K562 (cell line): ENCODE results near the gene LIF. TPM values are rescaled to one million over a fixed set of nuclear protein-coding genes. Genes with fewer than 3 reads are reported as not detected.

Source experiments
- CBFA2T2 ChIP-seq: fragments of 450-650 bp; conservative IDR thresholded peaks from 2 replicates; pipeline ENCODE4 v1.6.1; 2017; ENCODE audit warnings: mild to moderate bottlenecking
- CBX5 ChIP-seq: IDR thresholded peaks from 2 replicates; pipeline ENCODE4 v1.6.1; 2014; ENCODE audit warnings: low read depth, borderline replicate concordance
- EZH2 ChIP-seq: IDR thresholded peaks from 2 replicates; pipeline ENCODE4 v1.6.1; 2012; ENCODE audit warnings: low read depth, mild to moderate bottlenecking, inconsistent platforms, low read length, borderline replicate concordance
- FOS ChIP-seq: IDR thresholded peaks from 3 replicates; pipeline ENCODE4 v1.6.1; 2011; ENCODE audit not compliant: insufficient read length; ENCODE audit errors: extremely low read depth
- FOXO4 ChIP-seq: fragments of 450-650 bp; formaldehyde crosslinking; IDR thresholded peaks from 2 replicates; pipeline ENCODE4 v1.4.0; 2020; ENCODE audit warnings: mild to moderate bottlenecking, moderate library complexity
- GTF2E2 ChIP-seq: fragments of 200-800 bp; sonication (Bioruptor generic); IDR thresholded peaks from 2 replicates; pipeline ENCODE4 v1.6.1; 2016; ENCODE audit warnings: missing genetic modification characterization, missing compliant biosample characterization
- GTF2F1 ChIP-seq: IDR thresholded peaks from 2 replicates; pipeline ENCODE4 v1.6.1; 2011; ENCODE audit warnings: low read depth, low read length, improper control_type of control experiment
- HDAC8 ChIP-seq: fragments of 450-650 bp; IDR thresholded peaks from 2 replicates; pipeline ENCODE4 v1.6.1; 2016; ENCODE audit warnings: mild to moderate bottlenecking, missing genetic modification characterization, moderate library complexity, missing compliant biosample characterization
- HDGF ChIP-seq: fragments of 450-650 bp; IDR thresholded peaks from 2 replicates; pipeline ENCODE4 v1.6.1; 2016
- KDM5B ChIP-seq: fragments of 200-600 bp; sonication (generic); IDR thresholded peaks from 2 replicates; pipeline ENCODE4 v1.6.1; 2012; ENCODE audit warnings: low read depth, mild to moderate bottlenecking, moderate library complexity, low read length, control low read depth, inconsistent platforms; ENCODE audit not compliant: insufficient replicate concordance
- MAX ChIP-seq: sonication (generic); formaldehyde crosslinking; IDR thresholded peaks from 2 replicates; pipeline ENCODE4 v1.9.0; 2022; ENCODE audit warnings: mild to moderate bottlenecking, missing genetic modification reagents
- MNT ChIP-seq, 2 experiments: fragments of 450-650 bp; conservative IDR thresholded peaks; 2 replicates each; pipeline ENCODE4 v1.6.1; 2017; ENCODE audit warnings: mild to moderate bottlenecking in 2 of 2, moderate library complexity in 2 of 2
- MTA1 ChIP-seq: fragments of 450-650 bp; IDR thresholded peaks from 2 replicates; pipeline ENCODE4 v1.6.1; 2017; ENCODE audit warnings: borderline replicate concordance
- NCOA6 ChIP-seq: fragments of 450-650 bp; IDR thresholded peaks from 2 replicates; pipeline ENCODE4 v1.6.1; 2017; ENCODE audit warnings: mild to moderate bottlenecking
- NR2F6 ChIP-seq: fragments of 450-650 bp; formaldehyde crosslinking; IDR thresholded peaks from 2 replicates; pipeline ENCODE4 v1.4.0; 2020; ENCODE audit warnings: mild to moderate bottlenecking
- PHF20 ChIP-seq: fragments of 450-650 bp; IDR thresholded peaks from 2 replicates; pipeline ENCODE4 v1.6.1; 2018; ENCODE audit not compliant: partially characterized antibody
- PHF21A ChIP-seq: fragments of 450-650 bp; IDR thresholded peaks from 2 replicates; pipeline ENCODE4 v1.6.1; 2017; ENCODE audit warnings: low read depth, borderline replicate concordance
- RBFOX2 ChIP-seq: fragments of 200-400 bp; formaldehyde crosslinking; IDR thresholded peaks from 2 replicates; pipeline ENCODE4 v1.6.1; 2017; ENCODE audit warnings: low read depth, mild to moderate bottlenecking, low read length, moderate library complexity
- RNF2 ChIP-seq: sonication (generic); IDR thresholded peaks from 2 replicates; pipeline ENCODE4 v1.6.1; 2016
- SMARCA5 ChIP-seq: fragments of 450-650 bp; IDR thresholded peaks from 2 replicates; pipeline ENCODE4 v1.6.1; 2016
- SMC3 ChIP-seq: conservative IDR thresholded peaks from 2 replicates; pipeline ENCODE4 v1.6.1; 2011; ENCODE audit warnings: low read depth, low read length, improper control_type of control experiment; ENCODE audit not compliant: insufficient read depth
- ZBED1 ChIP-seq: IDR thresholded peaks from 2 replicates; pipeline ENCODE4 v1.6.1; 2014
- ZFPM2 ChIP-seq: fragments of 250-450 bp; sonication (Bioruptor Pico); IDR thresholded peaks from 2 replicates; pipeline ENCODE4 v1.5.1; 2022; ENCODE audit warnings: mild to moderate bottlenecking
- ZNF140 ChIP-seq: fragments of 250-450 bp; sonication (Bioruptor Pico); IDR thresholded peaks from 2 replicates; pipeline ENCODE4 v1.8.0; 2021; ENCODE audit warnings: moderate library complexity, mild to moderate bottlenecking, inconsistent platforms
- ZNF175 ChIP-seq: fragments of 200-800 bp; sonication (Bioruptor generic); IDR thresholded peaks from 2 replicates; pipeline ENCODE4 v1.6.1; 2016; ENCODE audit warnings: low read depth, mild to moderate bottlenecking, missing genetic modification characterization, missing compliant biosample characterization
- ZNF217 ChIP-seq: sonication (generic); formaldehyde crosslinking; IDR thresholded peaks from 2 replicates; pipeline ENCODE4 v1.8.0; 2022; ENCODE audit warnings: mild to moderate bottlenecking, missing genetic modification reagents
- ZNF24 ChIP-seq: fragments of 450-650 bp; IDR thresholded peaks from 2 replicates; pipeline ENCODE4 v1.6.1; 2016
- ZNF445 ChIP-seq: fragments of 250-450 bp; sonication (Bioruptor Pico); IDR thresholded peaks from 2 replicates; pipeline ENCODE4 v1.4.0; 2020; ENCODE audit warnings: low read depth, mild to moderate bottlenecking, moderate library complexity
- ZNF512 ChIP-seq: IDR thresholded peaks from 2 replicates; pipeline ENCODE4 v1.6.1; 2016; ENCODE audit warnings: missing genetic modification characterization, missing compliant biosample characterization
- ZNF785 ChIP-seq: fragments of 250-450 bp; sonication (Bioruptor Pico); IDR thresholded peaks from 2 replicates; pipeline ENCODE4 v1.4.0; 2020; ENCODE audit warnings: mild to moderate bottlenecking
- polyA plus RNA-seq, 8 experiments: library from polyadenylated mRNA; depleted of rRNA in 4 of 8; stranded (reverse) in 5 of 8; unstranded in 3 of 8; fragments of >200 nt; fragmentation: Nextera tagmentation in 2 of 8; fragmentation: Illumina TruSeq in 1 of 8; extraction: Ambion mirVana in 2 of 8; extraction: Trizol in 1 of 8; gene quantifications; 2 replicates each; pipeline versions ENCODE4 v1.2.1 to v1.2.3, GENCODE V29; 2011 to 2014; ENCODE audit warnings: inconsistent platforms in 1 of 8, missing spikeins in 1 of 8
- total RNA-seq, 7 experiments: library from RNA; depleted of rRNA in 6 of 7; stranded (reverse); fragments of >200 nt in 6 of 7; fragmentation: Illumina TruSeq in 2 of 7; extraction: Trizol in 2 of 7; gene quantifications; 2 replicates each; pipeline versions ENCODE4 v1.2.1 to v1.2.3, GENCODE V29; 2011 to 2021; ENCODE audit warnings: low replicate concordance in 1 of 7

Gene LIF
- total and polyA plus RNA-seq, 9 of the 15 experiments (the other 6 are each of a cell fraction or from before 2014, with no cell fraction given), result 0.05 to 0.39 (median 0.18) TPM; not detected in 3

GRCh38 chr22:30216710-30217109, 29.8 kb downstream of the LIF start (continued):
- TF ChIP-seq ZNF24, result 0 out of 2 replicates have a peak, but pooled peaks have one; percentile 41
- no peak for TF ChIP-seq PHF21A
- no peak for TF ChIP-seq ZNF512
- TF ChIP-seq NCOA6, result no peak
- no peak for TF ChIP-seq ZNF217 (CRISPR knock-in tag)
- TF ChIP-seq RNF2, result peak; percentile 87
- TF ChIP-seq MTA1, result peak; percentile 85
- TF ChIP-seq FOXO4 (CRISPR knock-in tag), result peak; percentile 72; the same call in 1 of the 2 replicates
- TF ChIP-seq SMARCA5, result no peak
- TF ChIP-seq MNT (conservative IDR thresholded peaks at IDR 0.05), result peak in 1 of 2 experiments; percentile 37; a peak in 1 of 4 replicates
- no peak for TF ChIP-seq PHF20
- TF ChIP-seq ZNF175 (CRISPR knock-in tag), result peak; percentile 85; the same call in 1 of the 2 replicates
- no peak for TF ChIP-seq ZNF445 (CRISPR knock-in tag)
- no peak for TF ChIP-seq EZH2
- peak; percentile 50 for TF ChIP-seq MAX (CRISPR knock-in tag)
- TF ChIP-seq ZFPM2 (CRISPR knock-in tag), result no peak
- no peak for TF ChIP-seq CBX5
- no peak for TF ChIP-seq HDAC8 (tag)
- TF ChIP-seq FOS, result no peak
- TF ChIP-seq ZNF140 (CRISPR knock-in tag), result no peak
- TF ChIP-seq HDGF, result no peak
- peak; percentile 98 for TF ChIP-seq CBFA2T2
- no peak for TF ChIP-seq RBFOX2
- TF ChIP-seq ZNF785 (CRISPR knock-in tag), result no peak
- no peak for TF ChIP-seq KDM5B
- no peak for TF ChIP-seq NR2F6
- peak; percentile 70; the same call in 1 of the 2 replicates for TF ChIP-seq ZBED1
- TF ChIP-seq GTF2F1, result no peak
- no peak for TF ChIP-seq GTF2E2 (tag)
- TF ChIP-seq SMC3, result no peak
